ENCODE data around the gene PIK3R1. TPM values are rescaled to one million over a fixed set of nuclear protein-coding genes. Genes with fewer than 3 reads are reported as not detected.

Gene PIK3R1
- total and polyA plus RNA-seq, 2 experiments from 2014 or later: 5.9 to 9.8 TPM

DNA sequence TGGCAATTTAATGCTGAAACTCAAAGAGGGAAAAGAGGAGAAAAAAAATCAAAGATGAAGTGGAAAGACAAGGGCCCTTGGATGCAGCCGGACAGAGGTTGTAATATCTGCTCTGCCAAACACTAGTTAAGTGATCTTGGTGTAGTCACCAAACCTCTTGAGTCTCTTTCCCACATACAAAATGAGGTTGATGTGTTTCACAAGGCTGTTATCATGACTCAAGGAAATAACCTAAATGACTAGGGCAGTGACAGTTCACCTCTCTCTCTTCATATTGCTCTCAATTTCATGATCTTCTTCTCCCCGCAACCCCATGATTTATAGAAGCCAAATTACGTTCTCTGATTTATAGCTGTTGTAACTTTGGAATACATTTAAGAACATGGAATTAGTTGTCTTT, 44.9 kb downstream of the PIK3R1 start:
- H3K79me2 ChIP-seq (replicated peaks; ENCODE audit: insufficient read depth): no peaks in the 10 kb centered on the region
- H3K4me2 ChIP-seq: no peak overlapping the region
- peaks cover 5% of the 10 kb centered on the region for H3K27me3 Mint-ChIP-seq (ENCODE audit: insufficient read depth, low read depth, poor library complexity)
- no peaks in the 10 kb centered on the region for H3K9me2 ChIP-seq (ENCODE audit: insufficient read depth)
- no peaks in the 10 kb centered on the region for H3K27me3 ChIP-seq (ENCODE audit: insufficient read depth)
- no peaks in the 10 kb centered on the region for H3K4me1 ChIP-seq (ENCODE audit: insufficient read depth)
- H3K27ac ChIP-seq (ENCODE audit: low read depth): no peak overlapping the region
- TF ChIP-seq POLR2AphosphoS5 (IDR thresholded peaks at IDR 0.05; ENCODE audit: low read depth) (no peak), ZNF331 (CRISPR knock-in tag; IDR thresholded peaks at IDR 0.05; ENCODE audit: low read depth) (no peak)
- DNase-seq (ENCODE audit: low spot score) (no peak), ATAC-seq (no peak)
- H3K36me3 ChIP-seq (ENCODE audit: insufficient read depth): no peaks in the 10 kb centered on the region
- H3K27ac Mint-ChIP-seq: no peak overlapping the region
- H3K4me3 ChIP-seq: no peak overlapping the region
- H3K4me3 Mint-ChIP-seq: no peak overlapping the region
- no peaks in the 10 kb centered on the region for H3F3A ChIP-seq (replicated peaks; ENCODE audit: low read depth)
- H2AFZ ChIP-seq: no peak overlapping the region
- H4K20me1 ChIP-seq (replicated peaks; ENCODE audit: insufficient read depth): no peaks in the 10 kb centered on the region
- peaks cover 9% of the 10 kb centered on the region; the same call in 2 of the 3 replicates for H3K9me3 Mint-ChIP-seq
- H3K4me1 Mint-ChIP-seq: no peaks in the 10 kb centered on the region
- H3K36me3 Mint-ChIP-seq (ENCODE audit: low read depth): peaks cover 13% of the 10 kb centered on the region

DNA sequence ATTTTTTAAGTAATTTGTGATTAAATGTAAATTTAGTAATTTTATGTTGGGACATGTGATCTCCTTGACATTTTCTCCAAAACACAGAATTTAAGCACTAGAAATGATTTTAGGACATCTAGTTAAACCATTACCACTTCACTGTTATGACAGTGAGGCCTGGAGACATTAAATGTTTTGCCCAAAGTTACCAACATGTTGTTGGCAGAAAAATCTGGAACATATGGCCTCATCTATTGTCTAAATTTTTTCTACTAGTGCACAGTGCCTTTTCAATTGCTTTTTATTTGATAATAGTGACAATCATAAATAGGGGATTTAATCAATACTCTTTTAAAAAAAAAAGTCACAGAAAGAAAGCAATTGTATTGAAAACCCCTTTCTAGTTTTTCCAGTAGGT, 45.6 kb downstream of the PIK3R1 start:
- H3K4me1 Mint-ChIP-seq: no peaks in the 10 kb centered on the region
- Histone ChIP-seq H3K9me2 (ENCODE audit: insufficient read depth) (no peaks in the 10 kb centered on the region), H3K4me1 (ENCODE audit: insufficient read depth) (no peaks in the 10 kb centered on the region), H3K36me3 (ENCODE audit: insufficient read depth) (no peaks in the 10 kb centered on the region), H3F3A (replicated peaks; ENCODE audit: low read depth) (no peaks in the 10 kb centered on the region), H3K27me3 (ENCODE audit: insufficient read depth) (no peaks in the 10 kb centered on the region), H3K27ac (ENCODE audit: low read depth) (no peak overlapping the region), H3K79me2 (replicated peaks; ENCODE audit: insufficient read depth) (no peaks in the 10 kb centered on the region), H2AFZ (no peak overlapping the region), H3K4me2 (no peak overlapping the region), H4K20me1 (replicated peaks; ENCODE audit: insufficient read depth) (no peaks in the 10 kb centered on the region), H3K4me3 (no peak overlapping the region)
- no peak for ATAC-seq
- no peak overlapping the region for H3K4me3 Mint-ChIP-seq
- H3K27me3 Mint-ChIP-seq (ENCODE audit: insufficient read depth, low read depth, poor library complexity): peaks cover 5% of the 10 kb centered on the region
- no peak overlapping the region for H3K27ac Mint-ChIP-seq
- peaks cover 10% of the 10 kb centered on the region; the same call in 2 of the 3 replicates for H3K9me3 Mint-ChIP-seq
- TF ChIP-seq ZNF114 (CRISPR knock-in tag; IDR thresholded peaks at IDR 0.05) (no peak), EZH2phosphoT487 (IDR thresholded peaks at IDR 0.05; ENCODE audit: unreplicated experiment) (no peak), JUNB (IDR thresholded peaks at IDR 0.05; ENCODE audit: unreplicated experiment) (no peak), POLR2AphosphoS5 (IDR thresholded peaks at IDR 0.05; ENCODE audit: low read depth) (no peak)
- TF ChIP-seq, protein P1, sequence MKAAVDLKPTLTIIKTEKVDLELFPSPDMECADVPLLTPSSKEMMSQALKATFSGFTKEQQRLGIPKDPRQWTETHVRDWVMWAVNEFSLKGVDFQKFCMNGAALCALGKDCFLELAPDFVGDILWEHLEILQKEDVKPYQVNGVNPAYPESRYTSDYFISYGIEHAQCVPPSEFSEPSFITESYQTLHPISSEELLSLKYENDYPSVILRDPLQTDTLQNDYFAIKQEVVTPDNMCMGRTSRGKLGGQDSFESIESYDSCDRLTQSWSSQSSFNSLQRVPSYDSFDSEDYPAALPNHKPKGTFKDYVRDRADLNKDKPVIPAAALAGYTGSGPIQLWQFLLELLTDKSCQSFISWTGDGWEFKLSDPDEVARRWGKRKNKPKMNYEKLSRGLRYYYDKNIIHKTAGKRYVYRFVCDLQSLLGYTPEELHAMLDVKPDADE (IDR thresholded peaks at IDR 0.05): no peak
- TF ChIP-seq, protein P2, sequence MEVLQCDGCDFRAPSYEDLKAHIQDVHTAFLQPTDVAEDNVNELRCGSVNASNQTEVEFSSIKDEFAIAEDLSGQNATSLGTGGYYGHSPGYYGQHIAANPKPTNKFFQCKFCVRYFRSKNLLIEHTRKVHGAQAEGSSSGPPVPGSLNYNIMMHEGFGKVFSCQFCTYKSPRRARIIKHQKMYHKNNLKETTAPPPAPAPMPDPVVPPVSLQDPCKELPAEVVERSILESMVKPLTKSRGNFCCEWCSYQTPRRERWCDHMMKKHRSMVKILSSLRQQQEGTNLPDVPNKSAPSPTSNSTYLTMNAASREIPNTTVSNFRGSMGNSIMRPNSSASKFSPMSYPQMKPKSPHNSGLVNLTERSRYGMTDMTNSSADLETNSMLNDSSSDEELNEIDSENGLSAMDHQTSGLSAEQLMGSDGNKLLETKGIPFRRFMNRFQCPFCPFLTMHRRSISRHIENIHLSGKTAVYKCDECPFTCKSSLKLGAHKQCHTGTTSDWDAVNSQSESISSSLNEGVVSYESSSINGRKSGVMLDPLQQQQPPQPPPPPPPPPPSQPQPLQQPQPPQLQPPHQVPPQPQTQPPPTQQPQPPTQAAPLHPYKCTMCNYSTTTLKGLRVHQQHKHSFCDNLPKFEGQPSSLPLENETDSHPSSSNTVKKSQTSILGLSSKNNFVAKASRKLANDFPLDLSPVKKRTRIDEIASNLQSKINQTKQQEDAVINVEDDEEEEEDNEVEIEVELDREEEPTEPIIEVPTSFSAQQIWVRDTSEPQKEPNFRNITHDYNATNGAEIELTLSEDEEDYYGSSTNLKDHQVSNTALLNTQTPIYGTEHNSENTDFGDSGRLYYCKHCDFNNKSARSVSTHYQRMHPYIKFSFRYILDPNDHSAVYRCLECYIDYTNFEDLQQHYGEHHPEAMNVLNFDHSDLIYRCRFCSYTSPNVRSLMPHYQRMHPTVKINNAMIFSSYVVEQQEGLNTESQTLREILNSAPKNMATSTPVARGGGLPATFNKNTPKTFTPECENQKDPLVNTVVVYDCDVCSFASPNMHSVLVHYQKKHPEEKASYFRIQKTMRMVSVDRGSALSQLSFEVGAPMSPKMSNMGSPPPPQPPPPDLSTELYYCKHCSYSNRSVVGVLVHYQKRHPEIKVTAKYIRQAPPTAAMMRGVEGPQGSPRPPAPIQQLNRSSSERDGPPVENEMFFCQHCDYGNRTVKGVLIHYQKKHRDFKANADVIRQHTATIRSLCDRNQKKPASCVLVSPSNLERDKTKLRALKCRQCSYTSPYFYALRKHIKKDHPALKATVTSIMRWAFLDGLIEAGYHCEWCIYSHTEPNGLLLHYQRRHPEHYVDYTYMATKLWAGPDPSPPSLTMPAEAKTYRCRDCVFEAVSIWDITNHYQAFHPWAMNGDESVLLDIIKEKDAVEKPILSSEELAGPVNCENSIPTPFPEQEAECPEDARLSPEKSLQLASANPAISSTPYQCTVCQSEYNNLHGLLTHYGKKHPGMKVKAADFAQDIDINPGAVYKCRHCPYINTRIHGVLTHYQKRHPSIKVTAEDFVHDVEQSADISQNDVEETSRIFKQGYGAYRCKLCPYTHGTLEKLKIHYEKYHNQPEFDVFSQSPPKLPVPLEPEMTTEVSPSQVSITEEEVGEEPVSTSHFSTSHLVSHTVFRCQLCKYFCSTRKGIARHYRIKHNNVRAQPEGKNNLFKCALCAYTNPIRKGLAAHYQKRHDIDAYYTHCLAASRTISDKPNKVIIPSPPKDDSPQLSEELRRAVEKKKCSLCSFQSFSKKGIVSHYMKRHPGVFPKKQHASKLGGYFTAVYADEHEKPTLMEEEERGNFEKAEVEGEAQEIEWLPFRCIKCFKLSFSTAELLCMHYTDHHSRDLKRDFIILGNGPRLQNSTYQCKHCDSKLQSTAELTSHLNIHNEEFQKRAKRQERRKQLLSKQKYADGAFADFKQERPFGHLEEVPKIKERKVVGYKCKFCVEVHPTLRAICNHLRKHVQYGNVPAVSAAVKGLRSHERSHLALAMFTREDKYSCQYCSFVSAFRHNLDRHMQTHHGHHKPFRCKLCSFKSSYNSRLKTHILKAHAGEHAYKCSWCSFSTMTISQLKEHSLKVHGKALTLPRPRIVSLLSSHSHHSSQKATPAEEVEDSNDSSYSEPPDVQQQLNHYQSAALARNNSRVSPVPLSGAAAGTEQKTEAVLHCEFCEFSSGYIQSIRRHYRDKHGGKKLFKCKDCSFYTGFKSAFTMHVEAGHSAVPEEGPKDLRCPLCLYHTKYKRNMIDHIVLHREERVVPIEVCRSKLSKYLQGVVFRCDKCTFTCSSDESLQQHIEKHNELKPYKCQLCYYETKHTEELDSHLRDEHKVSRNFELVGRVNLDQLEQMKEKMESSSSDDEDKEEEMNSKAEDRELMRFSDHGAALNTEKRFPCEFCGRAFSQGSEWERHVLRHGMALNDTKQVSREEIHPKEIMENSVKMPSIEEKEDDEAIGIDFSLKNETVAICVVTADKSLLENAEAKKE (CRISPR knock-in tag; IDR thresholded peaks at IDR 0.05): no peak
- peaks cover 20% of the 10 kb centered on the region for H3K36me3 Mint-ChIP-seq (ENCODE audit: low read depth)
- DNase-seq (ENCODE audit: low spot score): no peak
